ENCODE measurements around the gene SFMBT1.

The SFMBT1 gene

DNA sequence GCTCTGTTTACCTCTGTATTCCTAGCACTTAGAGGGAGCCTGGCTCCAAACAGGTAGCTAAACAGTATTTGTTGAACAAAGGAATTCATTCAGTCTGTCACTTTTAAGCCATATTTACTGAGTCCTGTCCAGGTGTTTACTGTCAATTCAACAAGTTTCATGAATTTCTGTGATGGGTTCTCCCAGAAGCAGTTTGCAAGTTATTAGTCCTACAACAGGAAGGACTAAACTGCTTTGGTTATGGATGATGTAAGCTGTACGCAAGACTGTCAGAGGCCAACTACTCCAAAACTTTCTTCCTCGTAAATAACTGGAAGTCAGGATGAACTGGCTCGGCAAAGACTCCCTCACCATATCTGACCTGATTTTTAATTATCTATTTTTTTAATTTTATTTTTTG is 173.6 kb downstream of the SFMBT1 start:
- no peak overlapping the region for H3K4me3 ChIP-seq (ENCODE audit: control insufficient read depth, low read depth, low read length)
- TF ChIP-seq, protein P1, sequence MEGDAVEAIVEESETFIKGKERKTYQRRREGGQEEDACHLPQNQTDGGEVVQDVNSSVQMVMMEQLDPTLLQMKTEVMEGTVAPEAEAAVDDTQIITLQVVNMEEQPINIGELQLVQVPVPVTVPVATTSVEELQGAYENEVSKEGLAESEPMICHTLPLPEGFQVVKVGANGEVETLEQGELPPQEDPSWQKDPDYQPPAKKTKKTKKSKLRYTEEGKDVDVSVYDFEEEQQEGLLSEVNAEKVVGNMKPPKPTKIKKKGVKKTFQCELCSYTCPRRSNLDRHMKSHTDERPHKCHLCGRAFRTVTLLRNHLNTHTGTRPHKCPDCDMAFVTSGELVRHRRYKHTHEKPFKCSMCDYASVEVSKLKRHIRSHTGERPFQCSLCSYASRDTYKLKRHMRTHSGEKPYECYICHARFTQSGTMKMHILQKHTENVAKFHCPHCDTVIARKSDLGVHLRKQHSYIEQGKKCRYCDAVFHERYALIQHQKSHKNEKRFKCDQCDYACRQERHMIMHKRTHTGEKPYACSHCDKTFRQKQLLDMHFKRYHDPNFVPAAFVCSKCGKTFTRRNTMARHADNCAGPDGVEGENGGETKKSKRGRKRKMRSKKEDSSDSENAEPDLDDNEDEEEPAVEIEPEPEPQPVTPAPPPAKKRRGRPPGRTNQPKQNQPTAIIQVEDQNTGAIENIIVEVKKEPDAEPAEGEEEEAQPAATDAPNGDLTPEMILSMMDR (conservative IDR thresholded peaks at IDR 0.05; ENCODE audit: control insufficient read depth, insufficient read depth, low read depth, low read length): no peak
- DNase-seq (ENCODE audit: low read depth): no peak

DNA sequence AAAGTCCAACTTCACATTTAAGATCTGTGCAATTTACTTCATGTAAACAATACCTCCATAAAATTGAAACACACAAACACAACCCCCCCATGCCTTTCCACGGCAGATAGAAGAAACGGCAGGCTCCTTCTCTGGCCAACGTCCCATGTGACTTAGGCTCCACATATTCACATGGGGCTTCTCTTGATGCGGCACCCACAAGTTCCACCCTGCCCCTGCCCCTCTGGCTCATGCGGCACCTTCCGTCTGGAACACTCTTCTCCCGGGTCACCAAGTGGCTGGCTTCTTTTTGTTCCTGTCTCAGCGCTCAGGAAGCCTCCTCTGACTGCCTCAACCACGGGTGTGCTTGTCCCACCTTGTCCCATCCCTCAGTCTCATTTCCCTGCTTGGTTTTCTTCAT is 174.1 kb downstream of the SFMBT1 start:
- DNase-seq (ENCODE audit: low read depth): no peak
- H3K4me3 ChIP-seq (ENCODE audit: control insufficient read depth, low read depth, low read length): no peak overlapping the region
- TF ChIP-seq, protein P1 (conservative IDR thresholded peaks at IDR 0.05; ENCODE audit: control insufficient read depth, insufficient read depth, low read depth, low read length): no peak

DNA sequence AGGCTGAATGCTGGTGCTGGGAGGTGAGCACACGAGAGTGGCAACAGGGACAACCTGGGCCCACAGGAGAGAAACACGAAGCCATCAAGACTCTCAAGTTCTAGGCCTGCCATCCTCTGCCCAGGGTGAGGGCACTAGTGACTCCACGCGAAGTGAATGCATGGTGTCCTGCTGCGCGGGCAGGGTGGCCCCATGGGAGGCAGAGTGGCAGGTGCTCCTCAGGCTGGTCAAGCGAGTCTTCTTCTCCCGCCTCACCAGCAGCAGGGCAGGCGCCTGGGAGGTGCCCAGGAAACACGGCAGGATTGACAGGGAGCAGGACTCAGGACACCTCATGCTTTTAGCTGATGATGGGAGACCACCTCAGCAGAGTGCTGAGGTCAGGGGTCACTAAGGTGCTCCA is 175.4 kb downstream of the SFMBT1 start:
- no peak overlapping the region for H3K4me3 ChIP-seq (ENCODE audit: control insufficient read depth, low read depth, low read length)
- DNase-seq (ENCODE audit: low read depth): no peak
- TF ChIP-seq, protein P1 (conservative IDR thresholded peaks at IDR 0.05; ENCODE audit: control insufficient read depth, insufficient read depth, low read depth, low read length): no peak

DNA sequence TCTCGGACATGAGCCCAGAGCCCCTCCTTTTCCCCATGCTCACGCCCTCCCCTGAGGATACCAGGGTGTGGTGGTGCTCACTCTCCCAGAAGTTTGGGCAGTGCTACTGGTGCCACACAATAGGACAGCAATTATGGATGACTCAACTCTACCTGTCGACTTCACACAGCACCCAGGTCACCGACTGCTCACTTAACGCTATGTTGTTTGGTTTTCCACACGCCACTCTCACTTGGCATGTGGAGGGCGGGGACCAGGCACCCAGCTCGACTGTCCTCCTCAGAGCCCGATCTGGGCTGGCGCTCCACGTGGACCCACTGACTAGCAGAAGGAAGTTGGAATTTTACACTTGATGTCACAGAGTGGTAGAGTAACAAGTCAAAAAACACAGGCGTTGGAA is 179.4 kb downstream of the SFMBT1 start:
- no peak for DNase-seq (ENCODE audit: low read depth)
- H3K4me3 ChIP-seq (ENCODE audit: control insufficient read depth, low read depth, low read length): no peak overlapping the region
- TF ChIP-seq, protein P1 (conservative IDR thresholded peaks at IDR 0.05; ENCODE audit: control insufficient read depth, insufficient read depth, low read depth, low read length): no peak

DNA sequence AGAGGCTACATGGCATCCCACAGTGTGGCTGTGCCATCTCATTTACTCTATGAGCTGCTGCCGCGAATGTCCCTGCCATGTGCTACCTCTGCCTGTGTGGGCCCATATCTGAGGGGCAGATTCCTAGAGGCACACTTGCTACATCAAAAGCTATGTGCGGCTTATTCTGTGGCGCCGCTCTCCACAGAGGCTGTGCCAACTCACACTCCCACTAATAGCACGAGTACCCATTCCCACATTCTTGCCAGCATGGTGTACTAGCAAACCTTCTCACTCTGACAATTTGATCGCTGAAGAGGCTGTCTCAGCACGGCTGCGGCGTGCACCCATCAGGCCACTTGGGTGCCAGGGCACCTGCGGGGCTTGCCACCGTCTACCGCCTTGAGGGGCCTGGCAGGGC is 179.9 kb downstream of the SFMBT1 start:
- no peak for DNase-seq (ENCODE audit: low read depth)
- TF ChIP-seq, protein P1 (conservative IDR thresholded peaks at IDR 0.05; ENCODE audit: control insufficient read depth, insufficient read depth, low read depth, low read length): no peak
- H3K4me3 ChIP-seq (ENCODE audit: control insufficient read depth, low read depth, low read length): no peak overlapping the region

DNA sequence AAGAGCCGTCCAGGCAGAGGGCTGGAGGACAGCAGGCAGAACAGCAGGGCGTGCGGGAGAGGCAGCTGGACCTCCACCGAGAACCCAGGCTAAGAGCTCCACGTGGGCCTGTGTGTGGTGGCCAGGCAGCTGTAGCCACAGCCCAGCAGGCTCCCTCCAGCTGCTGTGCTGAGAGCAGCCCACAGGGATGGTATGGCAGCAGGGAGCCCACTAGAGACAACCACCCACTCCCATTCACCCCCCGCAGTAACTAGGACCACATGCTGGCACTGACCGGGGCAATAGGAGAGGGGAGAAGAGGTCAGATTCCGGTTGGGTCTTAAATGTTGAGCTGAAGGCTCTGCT is 185.5 kb downstream of the SFMBT1 start:
- no peak for DNase-seq (ENCODE audit: low read depth)
- no peak overlapping the region for H3K4me3 ChIP-seq (ENCODE audit: control insufficient read depth, low read depth, low read length)
- TF ChIP-seq, protein P1 (conservative IDR thresholded peaks at IDR 0.05; ENCODE audit: control insufficient read depth, insufficient read depth, low read depth, low read length): no peak

DNA sequence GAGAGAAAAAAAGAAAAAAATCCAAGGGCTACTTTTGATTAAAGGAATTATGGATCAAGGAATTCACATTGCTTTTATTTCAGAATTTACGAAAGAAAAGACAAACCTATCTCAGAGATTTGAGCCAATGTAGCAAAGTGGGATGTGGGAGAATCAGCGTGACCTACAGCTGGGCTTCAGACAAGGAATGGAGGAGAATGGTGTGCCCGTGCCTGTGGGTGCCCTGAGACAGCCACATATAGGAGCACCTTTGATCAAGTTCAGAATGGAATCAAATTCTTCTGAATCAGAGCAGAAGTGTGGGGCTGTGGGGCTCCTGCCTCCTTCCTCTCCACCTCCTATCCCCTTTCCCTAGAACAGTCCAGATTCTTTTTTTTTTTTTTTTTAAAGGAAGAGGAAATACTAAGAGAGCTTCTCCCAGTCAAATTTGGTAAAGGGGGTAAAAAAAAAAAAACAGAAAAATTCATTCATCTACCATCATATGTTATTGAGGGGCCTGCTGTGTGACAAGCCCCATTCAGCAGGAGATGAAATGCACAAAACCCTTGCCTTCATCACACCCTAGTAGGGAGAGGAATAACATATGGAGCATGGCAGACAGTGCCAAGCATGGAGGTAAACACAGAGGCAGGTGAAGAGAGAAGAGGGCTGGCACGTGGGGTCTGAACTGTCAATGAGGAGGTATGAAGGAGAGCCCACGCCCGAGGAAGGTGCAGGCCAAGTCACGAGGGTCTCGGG is 186.0 kb downstream of the SFMBT1 start:
- no peak overlapping the region for H3K4me3 ChIP-seq (ENCODE audit: control insufficient read depth, low read depth, low read length)
- TF ChIP-seq, protein P1 (conservative IDR thresholded peaks at IDR 0.05; ENCODE audit: control insufficient read depth, insufficient read depth, low read depth, low read length): no peak
- no peak for DNase-seq (ENCODE audit: low read depth)
